GM19324 (cell line): ENCODE results near the gene MOBP.
"Not testable (repeated sequence)": the region's sequence is repeated elsewhere in the genome, so short reads cannot be mapped to it uniquely, and the experiment has no call there.

ENCODE experiments used
- ATAC-seq: cut with Tn5 transposase; IDR thresholded peaks from one replicate; pipeline ENCODE4 v1.9.1; 2021; ENCODE audit warnings: mild to moderate bottlenecking, moderate library complexity; ENCODE audit not compliant: unreplicated experiment, low FRiP score

Gene MOBP

DNA sequence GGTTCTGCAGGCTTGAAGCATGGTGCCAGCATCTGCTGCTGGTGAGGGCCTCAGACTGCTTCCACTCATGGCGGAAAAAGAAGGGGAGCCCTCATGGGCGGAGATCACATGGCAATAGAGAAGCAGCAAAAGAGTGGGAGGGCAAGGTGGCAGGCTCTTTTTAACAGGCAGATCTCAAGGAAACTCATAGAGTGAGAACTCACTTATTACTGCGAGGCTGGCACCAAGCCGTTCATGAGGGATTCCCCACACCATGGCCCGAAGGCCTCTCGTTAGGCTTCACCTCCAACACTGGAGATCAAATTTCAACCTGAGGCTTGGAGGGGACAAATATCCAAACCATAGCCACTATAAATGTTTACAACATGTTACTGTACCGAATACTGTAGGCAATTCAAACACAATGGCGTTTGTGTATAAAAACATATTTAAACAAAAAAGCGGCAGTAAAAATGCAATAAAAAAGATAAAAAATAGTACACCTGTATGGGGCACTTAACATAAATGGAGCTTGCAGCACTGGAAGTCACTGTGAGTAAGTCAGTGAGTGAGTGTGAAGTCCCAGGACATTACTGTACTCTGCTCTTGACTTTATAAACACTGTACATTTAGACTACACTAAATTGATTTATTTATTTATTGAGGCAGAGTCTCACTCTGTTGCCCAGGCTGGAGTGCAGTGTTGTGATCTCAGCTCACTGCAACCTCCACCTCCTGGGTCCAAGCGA, 18.8 kb upstream of the MOBP start:
- no peak for ATAC-seq

DNA sequence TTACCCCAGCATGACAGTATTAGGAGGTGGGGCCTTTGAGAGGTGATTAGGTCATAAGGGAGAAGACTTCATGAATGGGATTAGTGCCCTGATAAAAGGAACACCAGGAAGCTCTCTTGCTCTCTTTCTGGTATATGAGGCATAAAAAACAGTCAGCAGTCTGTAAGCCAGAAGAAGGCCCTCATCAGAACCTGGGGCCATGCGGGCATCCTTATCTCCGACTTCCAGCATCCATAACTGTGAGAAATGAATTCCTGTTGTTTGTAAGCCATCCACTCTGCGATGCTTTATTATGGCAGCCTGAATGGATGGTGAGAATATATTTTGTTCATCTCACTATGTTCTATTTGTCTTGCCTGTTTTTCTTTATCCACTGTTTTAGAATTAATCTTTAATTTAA, 17.7 kb upstream of the MOBP start:
- no peak for ATAC-seq

DNA sequence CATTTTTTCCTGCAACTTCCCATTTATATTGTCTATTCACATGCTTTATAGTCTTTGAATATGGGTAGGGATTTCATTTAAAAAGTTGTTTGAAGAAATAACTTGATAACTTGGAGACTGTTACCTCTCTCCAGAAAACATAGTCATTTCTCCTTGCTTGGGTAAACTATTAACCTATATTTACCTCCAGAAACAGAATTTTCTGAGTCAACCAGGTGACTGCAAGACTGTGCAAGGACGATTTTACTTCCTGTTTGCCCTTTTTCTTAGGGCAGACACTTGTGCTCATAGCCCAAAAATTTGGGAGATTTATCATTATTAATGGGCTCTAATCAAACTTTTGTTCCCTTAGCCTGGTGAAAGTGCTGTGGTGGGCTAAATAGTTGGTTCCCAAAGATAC, 14.3 kb upstream of the MOBP start:
- ATAC-seq: peak; percentile 51

DNA sequence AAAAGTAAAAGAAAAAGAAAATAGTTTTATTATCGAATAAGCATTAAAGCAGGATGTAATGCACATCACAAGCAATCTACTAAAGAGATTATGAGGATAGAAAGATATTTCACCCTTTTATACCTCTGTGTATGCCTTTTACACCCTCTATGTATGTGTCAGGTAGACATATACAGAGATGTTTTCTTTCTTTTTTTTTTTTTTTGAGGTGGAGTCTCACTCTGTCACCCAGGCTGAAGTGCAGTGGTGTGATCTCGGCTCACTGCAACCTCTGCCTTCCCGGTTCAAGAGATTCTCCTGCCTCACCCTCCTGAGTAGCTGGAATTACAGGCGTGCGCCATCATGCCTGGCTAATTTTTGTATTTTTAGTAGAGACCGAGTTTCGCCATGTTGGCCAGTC, 13.6 kb upstream of the MOBP start:
- ATAC-seq: not testable (repeated sequence)

DNA sequence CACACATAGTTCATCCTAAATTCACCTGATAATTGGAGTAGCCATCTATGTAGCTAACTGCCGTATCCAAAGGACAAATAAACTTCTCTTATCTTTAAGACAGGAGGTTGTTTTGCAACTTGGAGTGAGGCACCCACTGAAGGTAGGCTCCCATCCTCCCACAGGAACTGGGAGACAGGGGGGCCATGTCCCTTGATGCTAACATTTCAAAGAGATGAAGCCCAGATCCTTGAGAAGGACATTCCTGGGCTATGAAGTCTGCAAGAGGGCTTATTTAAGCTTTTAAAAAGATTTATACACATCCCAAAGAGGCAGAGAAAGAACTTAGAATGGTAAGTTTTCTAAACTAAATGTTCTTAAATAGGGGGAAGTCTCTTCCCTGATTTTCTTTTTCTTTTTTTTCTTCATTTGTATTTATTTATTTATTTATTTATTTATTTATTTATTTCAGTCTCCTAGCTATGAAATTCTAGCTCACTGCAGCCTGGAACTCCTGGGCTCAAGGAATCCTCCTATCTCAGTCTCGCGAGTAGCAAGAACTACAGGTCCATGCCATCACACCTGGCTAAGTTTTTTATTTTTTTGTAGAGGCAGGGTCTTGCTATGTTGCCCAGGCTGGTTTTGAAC, 12.8 kb upstream of the MOBP start:
- ATAC-seq: no peak

DNA sequence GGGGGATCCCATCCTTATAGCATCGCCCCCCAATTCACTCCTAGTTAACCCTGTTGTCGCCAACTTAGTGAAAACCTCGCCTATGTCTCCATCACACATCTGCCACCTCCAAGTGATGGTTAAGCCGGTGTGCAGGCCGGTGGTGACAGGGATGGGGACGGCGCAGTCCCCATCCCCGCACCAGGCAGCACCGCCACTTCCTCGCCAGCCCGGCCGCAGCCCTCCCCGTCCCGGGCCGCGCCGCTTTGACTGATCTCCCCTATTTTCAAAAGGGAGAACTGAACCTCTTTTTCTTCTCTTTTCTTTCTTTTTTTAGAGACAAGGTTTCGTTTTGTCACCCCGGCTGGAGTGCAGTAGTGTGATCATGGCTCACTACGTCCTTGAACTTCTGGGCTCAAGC, 11.3 kb upstream of the MOBP start:
- no peak for ATAC-seq

DNA sequence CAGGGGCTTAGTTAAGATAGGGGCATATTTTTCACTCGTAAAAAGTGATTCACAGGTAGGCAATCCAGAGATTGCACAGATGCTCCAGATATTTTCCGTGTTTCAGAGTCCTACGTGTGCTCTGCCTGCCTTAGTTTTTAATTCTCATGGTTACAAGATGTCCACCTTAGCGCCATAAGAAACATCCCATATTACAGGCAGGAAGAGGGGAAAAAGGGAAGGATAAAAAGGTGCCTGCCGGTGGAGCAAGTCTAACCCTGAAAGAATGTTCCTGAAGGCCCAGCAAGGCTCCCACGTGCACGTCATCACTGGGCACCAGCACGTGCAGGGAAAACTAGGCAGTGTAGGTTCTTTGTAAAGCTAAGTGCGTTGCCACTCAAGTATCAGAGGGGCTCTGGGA, 10.1 kb upstream of the MOBP start:
- ATAC-seq: no peak

DNA sequence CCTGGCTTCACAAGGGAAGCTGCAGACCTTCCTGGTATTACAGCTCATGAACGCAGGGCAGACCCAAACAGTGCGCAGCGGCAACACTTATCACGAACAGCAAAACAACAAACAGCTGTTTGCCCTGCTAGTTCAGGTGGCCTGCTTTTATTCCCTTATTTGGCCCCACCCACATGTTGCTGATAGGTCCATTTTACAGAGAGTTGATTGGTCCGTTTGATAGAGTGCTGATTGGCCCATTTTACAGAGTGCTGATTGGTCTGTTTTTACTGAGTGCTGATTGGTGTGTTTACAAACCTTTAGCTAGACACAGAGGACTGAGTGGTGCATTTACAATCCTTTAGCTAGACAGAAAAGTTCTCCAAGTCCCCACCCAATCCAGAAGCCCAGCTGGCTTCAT, 8.9 kb upstream of the MOBP start:
- not testable (repeated sequence) for ATAC-seq

DNA sequence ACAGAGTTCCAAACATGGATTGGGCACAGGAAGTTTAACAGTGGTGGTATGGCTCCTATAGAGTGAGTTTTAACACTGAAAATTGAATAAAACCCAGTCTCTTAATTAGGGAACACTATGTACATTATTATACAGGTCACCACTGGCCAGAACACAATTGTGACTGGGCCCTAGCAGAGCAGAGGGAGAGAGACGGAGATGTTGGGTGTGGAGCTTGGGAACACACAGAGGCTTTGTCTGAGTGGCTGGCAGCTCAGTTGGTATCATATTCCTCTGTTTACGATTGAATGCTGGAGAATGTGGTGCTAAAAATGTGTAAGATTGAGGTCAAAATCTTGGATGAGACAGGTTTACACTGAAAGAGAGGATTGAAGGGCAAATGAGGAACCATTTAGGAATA, 6.8 kb upstream of the MOBP start:
- ATAC-seq: no peak

DNA sequence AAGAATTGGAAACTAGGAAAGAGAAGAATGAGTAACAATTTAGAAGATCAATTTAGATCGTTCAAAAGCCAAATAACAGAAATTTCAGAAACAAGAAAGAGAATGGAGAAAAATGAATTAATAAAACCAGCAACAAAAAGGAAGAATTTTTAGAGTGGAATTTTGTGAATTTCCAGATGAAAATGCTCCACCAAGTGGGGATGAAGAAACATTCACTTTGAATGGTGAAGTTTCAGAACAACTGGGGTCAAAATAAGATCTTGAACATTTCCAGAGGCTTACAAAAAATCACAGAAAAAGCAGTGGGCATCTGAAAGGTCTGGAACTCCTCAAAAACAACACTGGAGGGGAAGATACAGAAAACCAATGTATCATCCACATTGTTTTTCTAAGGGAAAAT, 4.2 kb upstream of the MOBP start:
- no peak for ATAC-seq

DNA sequence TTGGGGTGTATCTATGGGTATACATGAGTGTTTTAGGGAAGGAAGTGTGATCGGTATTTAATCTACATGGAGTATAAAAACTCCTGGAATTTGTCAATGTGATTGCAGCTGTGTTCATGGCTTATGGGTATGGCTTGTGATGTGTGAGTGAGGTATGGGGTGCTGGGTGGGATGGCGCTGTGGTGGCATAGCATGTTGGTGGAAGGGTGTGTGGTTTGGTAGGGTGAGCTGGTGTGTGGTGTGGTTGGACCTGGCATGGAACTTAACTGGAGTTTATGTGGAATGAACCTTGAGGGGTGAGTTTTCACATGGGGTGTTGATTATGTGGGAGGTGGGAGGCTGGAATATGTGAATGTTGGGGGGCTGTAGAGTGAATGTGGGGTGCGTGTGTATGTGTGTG, 492 bp upstream of the MOBP start:
- ATAC-seq: no peak

DNA sequence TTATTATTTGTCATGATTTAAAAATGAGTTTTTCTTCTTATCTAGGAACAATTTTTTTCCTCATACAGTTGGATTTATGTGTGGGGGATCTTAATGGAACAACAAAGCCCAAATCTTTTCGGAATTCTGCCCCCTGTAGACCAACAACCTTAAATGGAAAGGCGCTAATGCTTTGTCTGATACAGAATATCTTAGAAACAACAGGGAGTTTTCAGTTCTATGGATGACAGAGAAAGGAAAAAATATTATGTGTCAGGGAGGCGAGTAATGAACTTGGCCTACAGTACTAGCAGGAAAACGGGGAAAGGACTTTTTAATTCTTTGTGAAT, 592 bp downstream of the MOBP start:
- no peak for ATAC-seq

DNA sequence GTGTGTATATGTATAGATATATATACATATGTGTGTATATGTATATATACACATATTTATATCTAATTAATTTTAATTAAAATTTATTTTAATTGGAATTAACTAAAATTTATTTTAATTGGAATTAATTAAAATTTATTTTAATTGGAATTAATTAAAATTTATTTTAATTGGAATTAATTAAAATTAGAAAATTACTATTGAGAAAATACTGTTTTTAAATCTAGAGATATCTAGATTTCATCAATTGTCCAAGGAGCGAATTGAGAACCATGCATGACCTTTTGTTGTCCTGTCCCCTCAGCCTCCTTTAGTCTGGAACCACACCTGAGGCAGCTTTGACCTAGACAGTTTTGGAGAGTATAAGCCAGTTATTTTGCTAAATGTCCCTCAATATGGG, 1.8 kb downstream of the MOBP start:
- ATAC-seq: no peak

DNA sequence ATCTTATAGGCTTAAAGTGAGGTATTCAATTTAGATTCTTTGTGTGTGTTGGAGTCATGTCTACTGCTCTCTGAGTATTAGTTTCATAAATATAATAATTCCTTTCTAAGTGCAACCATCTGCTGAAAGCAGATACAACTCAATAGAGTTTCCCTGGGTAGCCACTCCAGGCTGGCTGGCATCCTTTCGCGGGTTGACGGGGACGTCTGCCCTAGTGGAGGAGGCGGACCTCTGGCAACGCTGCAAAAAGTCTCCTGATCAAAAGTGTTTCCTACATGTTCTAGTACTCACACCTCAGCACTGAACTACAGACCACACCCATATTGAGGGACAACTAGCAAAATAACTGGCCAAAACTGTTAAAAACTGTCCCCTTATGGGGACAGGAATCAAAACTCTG, 2.5 kb downstream of the MOBP start:
- no peak for ATAC-seq

DNA sequence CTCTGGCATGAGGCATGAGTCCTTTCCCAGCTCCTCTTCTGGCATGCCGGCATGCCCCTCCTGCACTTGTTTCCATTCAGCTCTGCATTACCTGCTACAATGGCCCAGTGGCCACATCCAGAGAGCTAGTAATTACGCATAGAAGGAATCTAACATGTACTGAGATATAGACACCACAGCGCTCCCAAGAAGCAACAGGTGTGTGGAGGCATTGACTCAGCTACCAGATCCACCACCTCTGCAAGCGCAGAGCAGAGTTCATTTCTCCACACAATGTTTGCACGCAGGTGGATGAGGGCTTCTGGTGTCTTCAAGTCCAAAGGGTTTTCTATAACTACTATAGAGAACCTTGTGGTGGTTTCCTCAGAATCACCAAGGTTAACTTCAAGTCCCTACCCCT, 4.2 kb downstream of the MOBP start:
- no peak for ATAC-seq

DNA sequence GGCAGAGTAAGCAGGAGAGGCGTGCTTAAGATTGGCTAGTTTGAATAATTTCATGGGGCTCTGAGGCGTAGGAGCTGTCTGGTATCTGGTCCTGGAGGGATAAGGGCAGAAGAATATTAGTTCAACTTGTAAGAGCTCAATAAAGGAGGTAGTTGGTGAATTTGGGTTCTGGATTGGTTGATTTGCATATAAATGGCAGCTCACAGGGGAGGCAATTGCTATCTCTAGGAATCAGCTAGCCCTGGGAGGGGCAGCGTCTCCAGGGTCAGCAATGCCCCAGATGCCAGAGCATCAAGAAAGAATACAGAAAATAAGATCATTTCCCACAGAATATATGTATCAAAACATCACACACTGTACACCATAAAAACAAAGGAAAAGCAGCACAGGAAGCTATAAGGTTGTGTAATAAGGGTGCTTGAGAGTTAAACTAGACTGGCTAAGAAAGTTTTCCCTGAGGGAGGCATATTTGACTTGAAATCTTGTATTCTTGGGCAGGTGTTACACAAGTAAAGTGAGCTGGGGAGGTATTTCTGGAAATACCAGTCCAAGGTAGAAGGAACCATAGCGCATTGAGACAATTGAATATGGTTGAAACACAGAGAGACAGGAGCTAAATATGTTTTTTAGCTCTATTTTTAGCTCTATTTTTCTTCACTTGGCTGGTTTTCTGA, 6.1 kb downstream of the MOBP start:
- no peak for ATAC-seq

DNA sequence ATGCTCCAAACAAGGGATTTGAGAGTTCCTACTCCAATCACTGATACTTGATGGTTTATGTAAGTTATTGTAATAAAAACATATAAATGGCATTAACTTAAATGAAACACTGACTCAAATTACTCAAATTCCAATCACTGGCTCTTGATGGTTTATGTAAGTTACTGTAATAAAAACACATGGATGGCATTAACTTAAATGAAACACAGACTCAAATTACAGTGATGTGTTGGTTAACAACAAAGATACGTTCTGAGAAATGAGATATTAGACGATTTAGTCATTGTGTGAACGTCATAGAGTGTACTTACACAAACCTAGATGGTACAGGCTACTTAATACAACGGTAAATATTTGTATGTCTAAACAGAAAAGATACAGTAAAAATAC, 6.6 kb downstream of the MOBP start:
- no peak for ATAC-seq

DNA sequence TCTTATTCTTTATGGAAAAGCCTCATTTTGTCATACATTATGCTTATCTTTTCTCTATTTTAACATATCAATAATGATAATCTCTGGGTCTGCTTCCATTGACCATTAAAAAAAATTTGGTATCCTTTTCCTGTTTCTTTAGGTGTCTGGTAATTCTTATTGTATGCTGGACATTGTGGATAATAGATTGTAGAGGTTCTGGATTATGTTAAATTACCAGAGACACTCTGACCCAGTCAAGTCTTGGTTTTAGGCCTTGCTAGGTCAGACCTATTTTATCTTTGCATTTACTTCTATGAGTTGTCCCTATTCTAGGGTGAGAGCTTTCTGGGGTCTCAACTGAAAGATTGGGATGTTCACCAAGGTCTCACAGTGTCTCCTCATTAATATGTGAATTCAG, 9.3 kb downstream of the MOBP start:
- ATAC-seq: no peak

DNA sequence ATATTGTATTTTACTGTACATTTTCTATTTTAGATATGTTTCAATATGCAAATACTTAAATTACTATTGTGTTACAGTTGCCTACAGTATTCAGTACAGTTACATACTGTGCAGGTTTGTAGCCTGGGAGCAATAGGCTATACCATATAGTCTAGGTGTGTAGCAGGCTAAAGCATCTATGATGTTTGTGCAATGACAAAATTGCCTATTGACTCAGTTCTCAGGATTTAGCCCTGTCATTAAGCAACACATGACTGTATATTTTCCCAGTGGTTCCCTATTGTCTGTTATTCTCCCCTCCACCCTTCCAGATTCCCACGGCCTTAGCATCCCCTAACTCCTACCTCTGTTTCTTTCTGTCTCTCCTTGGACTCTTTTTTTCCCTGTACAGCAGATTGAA, 10.7 kb downstream of the MOBP start:
- ATAC-seq: no peak

DNA sequence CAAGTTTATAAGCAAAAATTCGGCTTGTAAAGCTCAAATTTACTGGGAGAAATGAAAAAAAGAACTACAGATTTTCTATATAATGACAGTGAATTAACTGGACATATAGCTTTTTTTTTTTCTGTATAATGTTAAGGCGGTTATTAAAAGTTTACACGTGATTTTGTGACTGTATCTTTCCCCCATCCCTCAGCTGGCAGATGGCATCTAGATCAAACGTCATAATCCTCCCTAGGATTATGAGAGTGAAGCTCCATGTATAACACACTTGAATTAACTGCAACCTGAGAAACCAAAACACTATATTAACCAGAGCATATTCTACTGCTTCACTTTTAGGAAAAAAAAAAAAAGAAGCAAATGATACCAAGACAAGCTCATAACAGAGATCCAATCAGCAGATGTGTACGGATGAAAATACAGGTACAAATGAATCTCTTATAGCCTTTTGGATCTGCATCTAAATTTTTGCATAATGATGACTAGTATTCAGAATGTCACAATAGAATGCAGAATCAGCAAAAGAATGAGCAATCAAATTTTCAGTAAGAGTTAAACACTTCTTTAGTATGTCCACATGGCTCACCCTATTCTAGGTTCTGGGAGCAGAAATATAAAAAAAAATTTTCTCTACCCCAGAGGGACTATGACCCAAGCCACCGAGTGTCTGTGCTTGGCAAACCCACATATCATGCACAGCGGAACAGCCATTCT, 12.4 kb downstream of the MOBP start:
- ATAC-seq: no peak

DNA sequence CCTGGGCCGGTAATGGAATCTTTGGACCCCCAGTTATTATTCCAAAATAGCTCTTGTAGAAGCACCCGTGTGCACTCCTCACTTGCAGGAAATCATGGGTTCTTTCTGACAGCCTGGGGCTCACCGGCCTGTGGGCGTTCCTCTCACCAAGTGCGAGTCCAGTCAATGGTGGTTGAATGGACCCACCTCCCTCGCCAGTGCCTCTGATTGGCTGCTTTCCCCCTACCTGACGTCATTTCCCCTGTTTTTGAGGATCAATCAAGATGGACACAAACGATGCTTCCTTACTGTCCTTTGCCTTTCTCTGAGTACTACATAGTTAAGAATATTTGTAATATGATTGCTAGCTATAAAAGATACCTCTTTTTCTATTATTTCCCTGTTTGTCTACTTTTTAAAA, 18.1 kb downstream of the MOBP start:
- no peak for ATAC-seq

DNA sequence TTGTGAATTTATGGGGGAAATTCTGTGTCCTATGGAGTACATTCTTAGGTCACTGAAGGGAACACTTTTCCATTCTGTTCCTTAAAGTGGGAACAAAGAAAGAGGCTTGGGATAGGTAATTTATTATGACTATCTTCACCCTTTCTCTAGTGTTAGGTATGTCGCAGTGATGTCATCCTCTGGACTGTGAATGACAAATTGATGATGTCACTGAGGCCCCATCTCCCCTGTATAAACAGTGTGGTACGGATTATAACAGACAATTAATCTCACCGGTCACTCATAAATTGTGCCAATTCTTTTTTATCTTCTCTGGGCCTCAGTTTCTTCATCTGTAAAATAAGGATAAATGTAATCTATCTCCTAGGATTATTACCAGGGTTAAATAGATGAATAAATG, 23.5 kb downstream of the MOBP start:
- no peak for ATAC-seq
